NCI-H226 (cell line): ENCODE results near the gene SYT5.
"Not testable (repeated sequence)": the region's sequence is repeated elsewhere in the genome, so short reads cannot be mapped to it uniquely, and the experiment has no call there.

ENCODE experiments used
- DNase-seq: peaks from one replicate; pipeline ENCODE4 v3.0.0-alpha.2; 2015

The SYT5 gene

DNA sequence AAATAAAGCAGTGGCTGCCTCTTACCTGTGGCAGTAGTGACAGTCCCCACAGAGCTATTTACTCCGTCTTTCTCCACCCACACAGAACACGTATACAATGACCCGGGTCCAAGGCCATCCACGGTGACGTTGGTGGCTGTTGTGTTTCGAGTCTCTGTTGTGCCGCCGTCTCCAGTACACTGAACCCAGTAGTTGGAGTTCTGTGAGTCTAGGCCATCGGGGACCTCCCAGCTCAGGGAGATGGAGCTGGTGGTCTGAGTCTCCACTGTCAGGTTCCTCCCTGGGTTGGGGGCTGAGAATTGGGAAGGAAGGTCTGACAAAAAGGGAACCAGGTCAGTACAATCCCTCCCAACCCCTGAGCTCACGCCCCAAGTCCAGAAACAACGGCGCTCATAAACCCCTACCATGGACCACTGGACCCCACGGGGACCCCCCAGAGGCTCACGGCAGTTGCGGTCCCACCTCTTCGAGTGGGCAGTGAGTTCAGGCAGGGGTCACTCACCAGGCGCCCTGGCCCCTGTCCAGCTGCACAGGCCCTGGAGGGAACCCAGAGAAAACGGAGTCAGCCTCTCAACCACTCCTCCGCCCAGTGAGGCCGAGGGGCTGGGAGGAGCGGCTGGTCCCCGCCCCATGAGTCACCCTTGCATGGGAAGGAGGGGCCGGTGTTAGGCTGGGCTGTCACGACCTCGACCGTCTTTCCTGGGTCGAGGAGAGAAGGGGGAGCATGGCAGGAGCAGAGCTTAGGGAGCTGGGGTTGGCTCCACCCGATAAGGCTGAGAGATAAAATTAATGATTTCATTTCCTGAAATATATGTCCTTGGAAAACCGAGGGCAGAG is 26.8 kb upstream of the SYT5 start:
- peak; percentile 99 for DNase-seq

DNA sequence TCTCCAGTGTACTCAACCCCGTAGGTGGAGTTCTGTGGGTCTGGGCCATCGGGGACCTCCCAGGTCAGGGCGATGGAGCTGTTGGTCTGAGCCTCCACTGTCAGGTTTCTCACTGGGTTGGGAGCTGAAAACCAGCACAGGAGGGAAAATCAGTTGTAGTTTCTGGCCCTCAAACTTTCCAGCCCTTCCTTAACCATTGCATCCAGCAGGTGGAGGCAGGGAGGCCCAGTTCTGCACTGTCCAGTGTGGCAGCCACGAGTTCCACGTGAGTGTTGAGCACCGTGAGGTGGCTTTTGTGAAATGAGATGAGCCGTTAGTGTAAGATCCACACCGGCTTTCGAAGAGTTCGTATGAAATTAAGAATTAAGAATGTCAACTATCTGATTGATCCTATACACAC is 22.1 kb upstream of the SYT5 start:
- not testable (repeated sequence) for DNase-seq

DNA sequence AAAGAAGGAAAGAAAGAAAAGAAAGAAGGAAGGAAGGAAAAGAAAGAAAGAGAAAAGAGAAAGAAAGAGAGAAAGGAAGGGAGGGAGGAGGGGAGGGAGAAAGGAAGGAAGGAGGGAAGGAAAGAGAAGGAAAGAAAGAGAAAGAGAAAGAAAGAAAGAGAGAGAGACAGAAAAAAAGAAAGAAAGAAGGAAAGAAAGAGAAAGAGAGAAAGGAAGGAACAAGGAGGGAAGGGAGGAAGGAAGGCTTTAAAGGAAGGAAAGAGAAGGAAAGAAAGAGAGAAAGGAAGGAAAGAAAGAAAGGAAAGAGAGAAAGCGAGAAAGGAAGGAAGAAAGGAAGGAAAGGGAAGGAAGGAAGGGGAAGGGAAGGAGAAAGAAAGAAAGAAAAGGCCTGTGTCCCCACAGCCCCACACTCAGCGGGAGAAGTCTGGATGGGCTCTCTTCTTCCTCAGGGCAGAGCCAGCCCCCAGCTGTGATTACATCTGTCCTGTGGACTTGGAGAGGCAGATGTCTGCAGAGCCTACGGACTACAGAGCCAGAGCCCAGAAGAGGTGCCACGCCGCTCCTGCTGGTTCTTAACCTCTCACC is 19.6 kb upstream of the SYT5 start:
- no peak for DNase-seq

DNA sequence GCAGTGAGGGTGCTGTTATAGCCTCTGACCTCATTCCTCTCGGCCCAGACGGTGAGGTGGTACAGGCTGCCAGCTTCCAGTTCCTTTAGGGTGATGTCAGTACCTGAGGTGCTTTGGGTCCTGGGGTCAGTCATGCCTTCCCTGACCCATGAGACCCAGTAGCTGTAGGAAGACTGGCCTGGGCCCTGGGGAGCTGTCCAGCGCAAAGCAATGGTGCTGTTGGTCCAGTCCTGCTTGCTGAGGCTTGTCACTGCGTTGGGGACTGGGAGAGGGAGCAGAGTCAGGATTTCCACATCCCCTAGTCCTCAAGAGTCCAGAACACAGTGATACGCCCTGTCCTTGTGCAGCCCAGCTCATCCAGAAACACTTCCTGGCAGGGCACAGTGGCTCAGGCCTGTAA is 18.6 kb upstream of the SYT5 start:
- DNase-seq = no peak

DNA sequence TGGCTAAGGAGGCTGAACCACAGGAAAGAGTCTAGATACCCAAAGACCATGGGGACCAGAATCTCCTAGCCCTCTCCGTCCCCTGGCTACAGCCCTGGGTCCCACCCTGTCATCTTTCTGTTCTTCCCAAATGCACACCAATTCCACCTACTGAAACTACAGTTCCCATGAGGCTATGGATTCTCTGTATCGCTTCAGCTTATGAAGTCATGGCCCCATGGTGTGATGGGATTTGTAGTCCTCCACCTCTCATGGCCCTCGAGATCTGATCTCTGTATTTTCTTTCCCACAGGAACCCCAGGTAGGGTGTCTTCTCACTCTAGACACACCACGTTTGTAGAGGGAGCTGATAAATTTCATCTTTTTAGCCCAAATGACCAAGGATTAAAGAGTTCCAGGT is 17.4 kb upstream of the SYT5 start:
- no peak for DNase-seq

DNA sequence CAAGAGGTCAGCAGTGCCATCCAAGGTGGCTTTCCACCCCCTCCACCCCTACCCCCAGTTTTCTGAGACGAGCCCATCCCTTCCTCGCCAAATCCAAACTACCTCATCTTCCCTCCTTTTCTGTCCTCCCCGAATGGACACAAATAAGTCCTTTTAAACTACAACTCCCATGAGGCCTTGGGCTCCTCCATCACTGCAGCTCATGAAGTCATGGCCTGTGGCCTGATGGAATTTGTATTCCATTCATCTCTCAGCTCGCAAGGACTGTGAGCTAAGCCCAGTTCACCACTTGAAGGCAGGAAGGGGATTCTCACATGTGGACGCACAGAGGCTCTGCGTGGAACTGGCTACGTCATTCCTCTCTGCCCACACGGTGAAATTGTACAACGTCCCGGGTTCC is 16.7 kb upstream of the SYT5 start:
- no peak for DNase-seq

DNA sequence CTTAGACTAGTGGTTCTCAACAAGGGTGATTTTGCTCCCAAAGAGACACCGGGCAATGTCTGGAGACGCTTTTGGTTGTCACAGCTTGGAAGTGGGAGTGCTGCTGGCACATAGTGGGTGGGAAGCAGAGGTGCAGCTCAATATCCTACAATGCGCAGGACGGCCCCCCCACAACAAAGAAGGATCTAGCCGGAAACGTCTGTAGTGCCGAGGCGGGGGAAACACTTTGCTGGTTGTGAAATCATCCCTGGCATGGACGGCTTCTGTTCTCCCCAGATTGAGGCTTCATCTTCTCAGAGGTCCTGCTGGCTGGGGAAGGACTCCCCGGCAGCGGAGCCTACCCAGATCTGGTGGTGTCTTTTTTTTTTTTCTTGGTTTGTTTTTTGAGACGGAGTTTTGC is 13.4 kb upstream of the SYT5 start:
- no peak for DNase-seq

DNA sequence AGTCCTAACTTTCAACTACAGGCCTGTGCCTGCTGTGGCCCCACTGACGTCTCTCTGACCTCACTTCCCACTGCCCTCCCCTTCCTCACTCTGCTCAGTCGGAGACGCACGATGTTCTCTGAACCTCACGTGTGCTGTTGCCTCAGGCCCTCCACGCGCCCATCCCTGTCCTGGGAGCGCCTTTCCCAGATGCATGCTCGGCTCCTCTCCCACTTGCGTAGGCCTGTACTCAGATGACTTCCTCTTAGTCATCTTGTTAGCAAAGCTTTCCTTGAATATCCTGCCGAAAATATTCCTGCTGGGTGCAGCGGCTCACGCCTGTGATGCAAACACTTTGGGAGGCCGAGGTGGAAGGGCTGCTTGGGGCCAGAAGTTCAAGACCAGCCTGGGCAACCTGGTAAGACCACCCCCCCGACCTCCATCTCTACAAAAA is 9.3 kb upstream of the SYT5 start:
- peak; percentile 100 for DNase-seq

DNA sequence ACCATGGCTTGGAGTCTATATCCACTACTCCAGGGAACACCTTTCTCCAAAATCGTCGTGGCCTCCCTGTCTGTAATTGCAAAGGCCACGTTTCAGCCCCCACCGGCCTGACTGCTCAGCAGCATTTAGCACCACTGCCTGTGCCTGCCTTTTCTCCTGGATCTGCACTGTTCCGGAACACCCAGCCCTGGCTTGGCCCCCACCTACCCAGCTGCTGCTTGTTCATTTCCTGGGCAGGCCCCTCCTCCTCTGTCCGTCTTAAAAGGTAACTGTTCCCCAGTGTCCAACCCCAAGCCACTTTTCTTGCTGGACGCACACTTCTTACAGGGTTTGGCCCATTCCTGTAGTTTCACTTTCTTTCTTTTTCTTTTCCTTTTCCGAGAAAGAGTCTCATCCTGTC is 8.5 kb upstream of the SYT5 start:
- DNase-seq = no peak

DNA sequence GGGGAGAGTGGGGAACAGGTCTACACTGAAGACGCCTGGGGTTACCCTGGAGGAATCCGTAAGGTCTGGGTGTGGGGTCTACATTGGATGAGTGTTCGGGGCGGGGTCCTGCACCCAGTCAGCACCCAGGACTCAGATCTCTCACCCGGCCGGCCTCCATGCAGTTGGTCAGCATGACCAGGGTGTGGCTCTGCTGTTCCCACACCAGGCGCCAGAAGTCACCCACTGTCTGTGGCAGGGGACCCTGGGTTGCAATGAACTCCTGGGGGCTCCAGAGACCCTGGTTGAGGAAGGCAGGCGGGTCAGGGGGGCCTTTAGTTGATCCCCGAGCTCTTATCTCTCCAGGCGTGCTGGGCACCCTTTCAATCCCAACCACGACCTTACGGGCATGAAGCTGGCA is 6.0 kb upstream of the SYT5 start:
- DNase-seq = no peak

DNA sequence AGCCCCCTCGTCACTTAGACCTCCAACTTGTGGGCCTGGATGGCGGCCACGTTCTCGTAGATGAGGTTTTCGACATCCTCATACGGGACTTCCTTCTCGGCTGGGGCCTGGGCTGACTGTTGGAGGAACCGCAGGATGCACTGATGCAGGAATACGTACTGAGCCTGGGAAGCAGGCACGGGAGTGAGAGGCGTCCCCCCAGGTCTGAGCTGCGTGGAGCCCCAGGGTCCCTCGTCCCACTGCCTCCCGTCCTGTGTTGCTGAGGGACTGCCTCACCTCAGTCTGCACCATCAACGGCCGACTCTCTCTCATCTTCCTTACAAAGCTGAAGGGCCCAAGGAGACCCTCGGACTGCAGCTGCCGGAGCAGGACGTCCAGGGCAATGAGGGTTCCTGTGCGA is 1.7 kb upstream of the SYT5 start:
- DNase-seq = no peak

DNA sequence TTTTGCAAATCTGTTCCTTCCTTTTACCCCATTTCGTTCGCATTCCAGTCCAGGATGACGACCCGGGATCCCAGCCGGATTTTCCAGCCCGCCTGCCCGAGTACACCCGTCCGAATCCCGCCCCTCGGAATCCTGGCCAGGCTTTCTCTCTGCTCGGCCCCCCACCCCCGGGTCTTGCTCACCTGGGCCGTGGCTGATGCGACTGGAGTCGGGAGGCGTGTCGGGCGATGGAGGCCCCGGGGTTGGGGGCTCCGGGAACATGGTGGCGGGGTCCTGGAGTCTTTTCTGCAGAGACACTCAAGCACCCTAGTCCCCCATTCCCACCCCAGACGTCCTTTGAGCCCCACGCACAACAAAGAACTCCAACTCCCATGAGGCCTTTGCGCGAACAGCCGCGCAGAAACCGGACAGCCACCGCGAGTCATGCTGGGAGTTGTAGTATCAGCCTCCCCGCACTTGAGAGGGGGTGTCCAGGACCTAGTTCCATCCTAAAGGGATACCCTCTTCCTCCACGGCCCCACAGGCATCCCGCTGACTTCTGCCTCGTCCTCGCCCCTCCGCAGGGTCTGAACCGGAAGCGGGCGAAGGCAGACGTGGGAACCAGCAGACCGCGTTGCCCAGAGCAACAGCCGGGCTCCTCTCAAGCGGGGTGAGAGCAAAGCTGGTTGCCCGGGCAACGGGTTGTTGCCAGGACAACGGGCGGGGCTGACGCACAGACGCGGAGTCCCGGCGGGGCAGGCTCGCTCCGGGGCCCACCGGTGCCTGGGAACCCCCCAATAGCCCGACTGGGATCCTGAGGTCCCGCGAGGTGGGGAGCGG is 1.1 kb downstream of the SYT5 start:
- peak; percentile 80 for DNase-seq

DNA sequence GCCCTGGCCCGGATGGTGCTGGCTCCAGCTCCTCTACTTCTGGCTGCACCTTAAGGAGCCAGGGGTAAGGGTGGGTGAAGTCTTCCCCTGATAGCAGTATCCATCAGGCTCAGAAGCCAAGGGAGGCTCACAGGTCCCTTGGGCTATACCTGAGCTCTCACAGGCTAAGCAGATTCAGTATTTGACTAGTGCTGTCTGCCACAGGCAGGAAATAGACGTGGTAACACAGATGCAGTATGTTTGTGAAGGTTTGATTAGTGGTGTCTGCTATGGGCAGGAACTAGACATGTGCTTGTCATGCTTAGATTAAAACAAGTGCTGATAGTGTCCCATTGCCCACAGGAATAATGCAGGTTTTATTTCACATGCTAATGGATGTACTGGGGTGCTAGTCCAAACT is 4.0 kb downstream of the SYT5 start:
- peak; percentile 33 for DNase-seq

DNA sequence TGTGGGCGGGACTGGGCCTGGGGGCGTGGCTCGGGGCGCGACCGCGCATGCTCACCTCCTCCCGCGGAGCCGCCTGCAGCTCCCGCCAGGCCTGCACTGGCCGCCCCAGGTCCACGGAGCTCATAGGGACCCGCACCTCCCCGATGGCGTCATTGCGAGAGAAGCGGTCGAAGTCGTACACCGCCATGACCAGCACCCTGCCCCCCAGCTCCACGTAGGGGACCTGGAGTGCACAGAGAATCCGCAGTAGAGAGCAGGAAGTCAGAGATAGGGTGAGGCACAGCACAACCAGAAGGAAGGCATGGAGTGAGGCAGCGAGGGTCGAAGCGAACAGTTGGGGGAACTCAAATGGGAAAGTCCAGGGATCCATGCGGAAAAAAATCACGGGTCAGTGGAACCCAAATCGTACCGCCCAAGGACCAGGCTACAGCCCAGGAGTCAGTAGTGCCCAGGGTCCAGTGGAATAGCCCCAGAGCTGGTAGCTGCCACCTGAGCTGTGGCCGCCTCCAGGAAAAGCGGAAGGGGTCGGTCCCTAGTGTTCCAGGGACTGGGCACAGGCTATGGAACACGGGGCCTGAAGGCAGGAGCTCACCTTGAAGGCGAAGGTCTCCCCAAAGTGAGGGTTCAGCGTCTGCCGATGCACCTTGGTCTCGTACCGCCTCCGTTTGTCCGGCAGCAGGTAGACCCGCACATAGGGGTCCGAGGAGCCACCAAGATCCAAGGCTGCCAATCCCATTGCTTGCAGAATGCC is 4.8 kb downstream of the SYT5 start:
- no peak for DNase-seq

DNA sequence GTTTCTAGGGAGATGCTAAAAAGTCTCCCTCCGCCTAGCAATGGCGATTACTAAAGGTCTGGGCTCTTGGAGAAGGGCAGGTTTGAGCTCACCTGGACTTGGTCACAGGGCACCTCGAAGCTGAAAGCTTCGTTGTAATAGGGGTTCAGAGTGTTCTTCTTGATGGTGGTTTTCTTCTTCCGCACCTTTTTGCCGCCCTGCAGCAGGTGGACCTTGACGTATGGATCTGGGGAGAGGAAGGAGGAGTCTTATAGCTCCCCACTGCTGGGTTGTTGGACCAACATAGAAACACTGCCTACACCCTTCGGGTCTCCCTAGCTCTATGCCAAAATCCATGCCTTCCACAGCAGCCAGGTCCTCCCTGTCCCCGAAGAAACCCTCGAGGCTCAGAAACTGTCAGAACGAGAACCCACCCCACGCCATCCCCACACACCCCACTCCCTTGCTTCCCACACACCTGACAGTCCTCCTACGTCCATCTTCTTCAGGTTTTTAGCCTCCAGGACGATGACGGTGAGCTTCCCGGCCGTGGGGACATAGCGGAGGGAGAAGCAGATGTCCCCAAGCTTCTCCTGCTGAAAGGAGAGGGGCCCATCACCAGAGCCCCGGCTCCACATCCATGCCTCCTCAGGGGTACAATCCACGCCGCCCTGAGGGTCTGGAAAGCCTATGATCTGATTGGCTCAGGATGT is 5.5 kb downstream of the SYT5 start:
- no peak for DNase-seq

DNA sequence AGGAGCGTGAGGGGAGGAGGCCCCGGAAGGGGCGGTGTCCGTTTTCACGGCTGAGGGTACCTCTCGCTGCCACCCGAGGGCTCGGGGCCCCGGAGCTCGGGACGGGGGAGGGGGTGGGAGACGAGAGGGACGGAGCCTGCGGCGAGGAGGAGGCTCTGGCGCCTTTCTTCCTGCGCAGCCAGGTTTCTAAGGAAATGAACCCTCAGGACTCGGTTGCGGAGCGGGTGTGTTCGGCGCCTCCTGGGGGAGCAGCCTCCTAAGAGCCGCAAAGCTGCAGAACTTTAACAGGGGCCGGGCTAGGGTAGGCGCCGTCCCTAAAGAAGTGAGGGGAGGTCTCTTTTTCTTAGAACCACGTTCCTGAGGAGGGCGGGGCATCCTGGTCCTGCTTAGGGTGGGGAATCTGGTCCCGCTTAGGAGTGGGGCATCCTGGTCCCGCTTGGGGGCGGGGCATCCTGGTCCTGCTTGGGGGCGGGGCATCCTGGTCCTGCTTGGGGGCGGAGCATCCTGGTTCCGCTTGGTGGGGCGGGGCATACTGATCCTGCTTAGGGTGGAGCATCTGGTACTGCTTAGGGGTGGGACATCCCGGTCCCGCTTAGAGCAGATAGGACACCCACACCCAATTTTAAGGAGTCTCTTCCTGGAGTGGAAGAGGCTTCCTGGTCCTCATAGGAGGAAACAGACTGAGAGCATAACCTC is 6.2 kb downstream of the SYT5 start:
- peak; percentile 91 for DNase-seq

DNA sequence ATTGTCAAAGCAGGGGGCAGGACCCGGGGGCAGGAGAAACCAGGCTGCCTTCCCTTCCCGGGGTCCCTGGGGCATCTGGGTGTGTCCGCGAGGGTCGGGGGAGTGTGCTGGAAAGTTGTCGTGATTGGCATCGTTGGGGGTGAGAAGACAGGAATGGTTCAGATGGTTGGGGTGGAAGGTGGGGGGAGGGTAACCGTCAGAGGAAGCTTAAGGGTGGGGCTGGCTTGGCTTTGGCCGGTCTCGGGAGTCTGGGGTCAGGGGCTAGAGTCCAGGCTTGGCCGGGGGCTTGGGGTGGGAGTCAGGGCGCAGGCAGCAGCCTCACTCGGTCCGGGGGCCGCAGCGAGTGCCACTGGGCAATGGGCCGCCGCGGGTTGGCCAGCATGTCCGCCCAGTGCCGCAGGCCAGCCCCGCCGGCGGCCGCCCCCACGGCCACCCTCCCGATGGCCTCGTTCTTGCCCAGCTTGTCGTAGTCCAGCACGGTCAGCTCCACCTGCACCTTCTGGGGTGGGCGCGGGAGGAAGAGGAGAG is 6.8 kb downstream of the SYT5 start:
- DNase-seq = no peak

DNA sequence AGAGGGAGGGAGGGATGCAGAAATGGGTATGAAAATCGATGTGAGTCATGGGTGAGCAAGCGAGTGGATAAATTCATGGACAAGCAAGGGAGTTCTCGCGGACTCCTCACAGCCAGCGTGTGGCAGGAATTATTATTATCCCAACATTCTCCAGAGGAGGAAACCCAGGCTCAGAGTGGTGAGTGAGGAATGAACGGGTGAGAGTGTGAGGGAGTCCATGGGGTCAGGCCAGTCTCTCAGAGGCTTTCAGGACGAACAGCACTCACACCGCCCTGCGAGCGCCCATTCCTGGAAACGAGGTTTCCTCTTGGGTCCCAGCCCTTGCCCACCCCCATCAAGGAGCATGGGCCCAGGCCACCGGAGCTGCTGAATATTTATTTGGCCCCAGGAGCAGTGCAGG is 7.3 kb downstream of the SYT5 start:
- DNase-seq = peak; percentile 93

DNA sequence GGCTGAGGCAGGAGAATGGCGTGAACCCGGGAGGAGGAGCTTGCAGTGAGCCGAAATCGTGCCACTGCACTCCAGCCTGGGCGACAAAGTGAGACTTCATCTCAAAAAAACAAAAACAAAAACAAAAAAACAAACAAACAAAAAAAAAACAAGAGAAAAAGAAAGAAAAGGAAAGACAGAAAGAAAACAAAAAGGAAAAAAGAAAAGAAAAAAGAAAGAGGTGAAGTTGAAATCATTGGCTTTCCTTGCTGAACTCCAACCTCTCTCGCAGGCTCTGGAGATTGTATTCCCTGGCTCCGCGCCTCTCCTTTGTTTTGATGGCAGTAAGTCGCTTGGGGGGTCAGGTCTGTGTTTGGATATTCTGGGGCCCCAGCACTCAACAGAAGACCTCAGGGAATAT is 7.8 kb downstream of the SYT5 start:
- DNase-seq = not testable (repeated sequence)

DNA sequence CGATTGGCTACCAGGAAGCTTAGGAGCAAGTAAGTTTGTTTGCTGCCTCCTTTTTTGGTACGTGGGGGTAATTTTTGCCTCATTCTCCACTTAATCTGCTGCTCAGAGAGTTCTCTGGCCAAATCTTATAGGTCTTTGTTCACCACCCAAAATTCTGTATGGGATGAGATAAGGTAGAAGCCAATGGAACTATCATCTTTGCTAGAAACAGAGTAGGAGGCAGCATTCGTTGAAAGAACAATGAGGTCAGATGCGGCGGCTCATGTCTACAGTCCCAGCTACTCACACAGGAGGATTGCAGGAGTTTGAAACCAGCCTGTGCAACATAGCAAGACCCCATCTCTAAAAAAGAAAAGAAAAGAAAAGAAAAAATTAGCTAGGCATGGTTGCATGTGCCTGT is 8.6 kb downstream of the SYT5 start:
- DNase-seq = no peak

DNA sequence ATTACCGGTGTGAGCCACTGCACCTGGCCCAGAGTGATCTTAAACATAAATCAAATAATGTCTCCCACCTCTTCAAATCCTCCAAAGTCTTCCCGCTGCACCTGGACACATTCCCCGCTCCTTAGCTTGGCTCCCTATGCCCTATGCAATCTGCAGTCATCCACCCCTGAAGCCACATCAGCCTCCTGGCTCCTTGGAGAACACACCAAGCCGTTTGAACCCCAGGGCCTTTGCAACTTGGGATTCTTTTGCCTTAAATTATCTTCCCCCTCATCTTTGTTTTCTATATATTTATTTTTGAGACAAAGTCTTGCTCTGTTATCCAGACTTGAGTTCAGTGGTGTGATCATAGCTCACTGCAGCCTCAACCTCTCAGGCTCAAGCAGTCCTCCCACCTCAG is 11.0 kb downstream of the SYT5 start:
- no peak for DNase-seq
